NT2/D1 (cell line): ENCODE results near the gene WNT10A.
A peak's percentile ranks its signal among the peaks of the same experiment; 100 is the strongest.

ENCODE experiments used
- DNase-seq: peaks from one replicate; pipeline ENCODE4 v3.0.0-alpha.2; 2011; ENCODE audit warnings: low read depth, low spot score
- H3K27me3 ChIP-seq: 2 replicates; pipeline ENCODE4 v1.6.0; 2011; ENCODE audit warnings: mild to moderate bottlenecking; ENCODE audit not compliant: insufficient read length, insufficient read depth
- H3K36me3 ChIP-seq: 2 replicates; pipeline ENCODE4 v1.6.1; 2011; ENCODE audit warnings: mild to moderate bottlenecking, low read length, mixed read lengths; ENCODE audit not compliant: insufficient read depth, insufficient read length
- H3K4me1 ChIP-seq: 2 replicates; pipeline ENCODE4 v1.5.1; 2011; ENCODE audit not compliant: insufficient read depth, insufficient read length
- H3K4me3 ChIP-seq: 2 replicates; pipeline ENCODE4 v1.5.1; 2011; ENCODE audit warnings: low read depth; ENCODE audit not compliant: insufficient read length
- H3K9ac ChIP-seq: 2 replicates; pipeline ENCODE4 v1.6.0; 2011; ENCODE audit warnings: low read depth; ENCODE audit not compliant: insufficient read length
- H3K9me3 ChIP-seq: 2 replicates; pipeline ENCODE4 v1.5.1; 2011; ENCODE audit warnings: mild to moderate bottlenecking, low read length; ENCODE audit not compliant: insufficient read depth
- SUZ12 ChIP-seq: IDR thresholded peaks from 2 replicates; pipeline ENCODE4 v1.6.1; 2011; ENCODE audit not compliant: insufficient read length, insufficient read depth; ENCODE audit errors: extremely low read depth
- YY1 ChIP-seq: IDR thresholded peaks from 2 replicates; pipeline ENCODE4 v1.6.1; 2011; ENCODE audit not compliant: insufficient read length, insufficient read depth
- ZNF274 ChIP-seq: IDR thresholded peaks from 2 replicates; pipeline ENCODE4 v1.6.1; 2011; ENCODE audit warnings: mild to moderate bottlenecking, low read depth, low read length

WNT10A gene

DNA sequence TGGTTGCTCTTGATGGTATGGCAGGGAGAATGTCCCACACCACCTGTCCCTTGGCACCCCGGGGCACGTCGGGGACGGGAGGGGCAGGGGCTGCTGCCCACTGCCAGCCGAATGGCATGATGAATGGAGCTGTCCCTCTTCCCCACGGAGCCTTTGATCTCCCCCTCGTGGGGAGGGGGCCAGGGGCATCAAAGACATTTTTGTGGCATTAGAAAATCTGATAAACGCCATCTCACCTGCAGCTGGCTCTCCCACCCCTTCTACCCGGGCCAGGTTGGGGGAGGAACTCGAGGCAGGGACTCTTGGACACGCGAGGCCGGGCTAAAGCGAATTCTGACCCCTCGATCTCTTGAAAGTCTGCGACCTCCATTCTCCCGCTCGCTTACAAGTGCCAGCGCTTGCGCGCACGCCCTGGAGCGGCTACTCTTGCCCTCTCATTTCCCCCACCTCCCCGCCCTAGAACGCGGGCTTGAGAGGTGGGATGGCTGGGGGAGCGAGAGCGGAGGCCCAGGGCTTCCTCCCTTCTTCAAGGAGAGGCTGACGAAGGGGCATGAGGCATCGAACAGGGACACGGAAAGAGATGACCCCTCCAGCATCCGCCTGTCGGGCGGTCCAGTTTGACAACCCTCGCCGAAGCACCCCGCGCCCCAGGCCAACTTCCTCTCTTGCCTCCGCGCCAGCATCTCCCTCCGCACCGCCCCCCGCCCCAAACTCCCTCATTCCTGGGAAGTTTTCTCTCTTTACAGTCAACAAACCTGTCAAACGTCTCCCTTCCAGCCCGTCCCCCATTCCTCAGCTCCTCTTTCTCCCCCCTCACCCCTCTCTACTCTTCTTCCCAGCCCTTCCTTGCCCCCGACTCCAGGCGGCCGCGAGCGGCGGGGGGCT lies 21.7 kb upstream of the WNT10A start:
- H3K4me3 ChIP-seq = peak overlapping the region; percentile 31
- H3K4me1 ChIP-seq = peaks cover 39% of the 10 kb centered on the region
- DNase-seq = no peak
- peak overlapping the region; percentile 59 for H3K9ac ChIP-seq
- TF ChIP-seq SUZ12 (peak; percentile 20), YY1 (no peak)
- no peaks in the 10 kb centered on the region for H3K36me3 ChIP-seq
- H3K9me3 ChIP-seq = no peaks in the 10 kb centered on the region
- peaks cover 78% of the 10 kb centered on the region for H3K27me3 ChIP-seq

DNA sequence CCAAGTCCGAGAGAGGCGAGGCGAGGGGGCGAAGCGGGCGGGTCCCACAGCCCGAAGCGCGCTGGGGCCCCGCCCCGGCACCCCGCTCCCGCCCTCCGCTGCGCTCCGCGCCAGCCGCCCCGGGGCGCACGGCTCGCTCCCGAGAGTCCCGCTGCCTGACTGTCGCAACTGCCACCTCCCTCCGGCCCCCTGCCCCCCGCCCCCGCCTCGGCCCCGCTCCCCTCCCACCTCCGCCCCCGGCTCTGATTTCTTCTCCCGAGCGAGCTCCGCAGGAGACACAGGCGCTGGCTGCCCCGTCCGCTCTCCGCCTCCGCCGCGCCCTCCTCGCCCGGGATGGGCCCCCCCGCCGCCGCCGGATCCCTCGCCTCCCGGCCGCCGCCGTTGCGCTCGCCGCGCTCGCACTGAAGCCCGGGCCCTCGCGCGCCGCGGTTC lies 21.1 kb upstream of the WNT10A start, which contains the start of gene WNT6:
Gene WNT6 (plus strand): TSS at position 250 of the 432 bp plus-strand sequence. CDS start 233 bp downstream, outside the sequence.
- H3K9me3 ChIP-seq = no peaks in the 10 kb centered on the region
- no peaks in the 10 kb centered on the region for H3K36me3 ChIP-seq
- TF ChIP-seq SUZ12 = no peak
- TF ChIP-seq ZNF274 = no peak
- no peak for TF ChIP-seq YY1
- peak within 1 kb of the TSS; percentile 42 for H3K4me3 ChIP-seq
- H3K4me1 ChIP-seq = peaks cover 36% of the 10 kb centered on the region
- H3K9ac ChIP-seq = peak within 1 kb of the TSS; percentile 79
- H3K27me3 ChIP-seq = peaks cover 79% of the 10 kb centered on the region
- no peak for DNase-seq

GRCh38 chr2:218859988-218860831 lies 20.4 kb upstream of the WNT10A start:
- DNase-seq = no peak
- Histone ChIP-seq H3K27me3 (peaks cover 75% of the 10 kb centered on the region), H3K4me3 (peak overlapping the region; percentile 42), H3K9ac (peak overlapping the region; percentile 79), H3K9me3 (no peaks in the 10 kb centered on the region), H3K4me1 (peaks cover 40% of the 10 kb centered on the region), H3K36me3 (no peaks in the 10 kb centered on the region)
- TF ChIP-seq SUZ12 = peak; percentile 41
- TF ChIP-seq ZNF274 = no peak

- peak; percentile 85 for DNase-seq
- Histone ChIP-seq H3K4me1 (peaks cover 32% of the 10 kb centered on the region), H3K27me3 (peaks cover 68% of the 10 kb centered on the region), H3K36me3 (no peaks in the 10 kb centered on the region), H3K9ac (no peak overlapping the region), H3K4me3 (no peak overlapping the region), H3K9me3 (no peaks in the 10 kb centered on the region)
- TF ChIP-seq ZNF274 (no peak), YY1 (no peak), SUZ12 (no peak)
Measured at GRCh38 chr2:218860950-218861381, 19.7 kb upstream of the WNT10A start.

DNA sequence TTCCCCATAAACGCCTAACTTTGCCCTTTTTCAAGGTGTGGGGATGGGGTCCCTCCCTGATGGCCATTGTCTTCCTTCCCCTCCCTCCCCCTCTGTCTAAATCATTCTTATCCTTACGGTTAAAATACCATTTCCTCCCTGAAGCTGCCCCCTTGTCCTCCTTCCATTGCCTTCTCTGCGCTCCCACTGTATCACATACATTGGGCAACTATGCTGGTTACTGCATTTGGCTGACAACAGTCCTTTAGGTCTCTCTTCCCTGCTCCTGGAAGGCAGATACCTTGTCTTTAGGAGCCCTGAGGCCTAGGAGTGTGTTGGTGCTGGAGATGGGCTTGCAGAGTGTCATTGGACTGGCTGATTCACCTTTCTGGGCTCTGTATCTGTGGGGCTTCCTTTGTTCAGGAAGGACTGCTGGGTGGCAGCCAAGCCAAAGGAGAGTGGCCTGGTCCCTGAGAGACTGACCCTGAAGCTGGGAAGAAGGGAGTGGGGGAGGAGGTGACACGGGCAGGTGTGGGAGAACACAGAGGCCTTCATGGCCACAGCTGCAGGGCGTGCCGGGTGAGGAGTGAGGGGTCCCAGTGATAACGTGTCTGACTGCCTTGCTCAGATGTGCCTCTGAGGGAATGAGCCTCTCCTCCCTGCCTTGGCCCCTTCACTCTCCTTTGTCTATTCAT lies 18.9 kb upstream of the WNT10A start:
- H3K36me3 ChIP-seq = no peaks in the 10 kb centered on the region
- no peaks in the 10 kb centered on the region for H3K9me3 ChIP-seq
- no peak for DNase-seq
- H3K9ac ChIP-seq = no peak overlapping the region
- peaks cover 63% of the 10 kb centered on the region for H3K27me3 ChIP-seq
- H3K4me3 ChIP-seq = no peak overlapping the region
- no peak for TF ChIP-seq SUZ12
- TF ChIP-seq ZNF274 = no peak
- peaks cover 29% of the 10 kb centered on the region for H3K4me1 ChIP-seq

DNA sequence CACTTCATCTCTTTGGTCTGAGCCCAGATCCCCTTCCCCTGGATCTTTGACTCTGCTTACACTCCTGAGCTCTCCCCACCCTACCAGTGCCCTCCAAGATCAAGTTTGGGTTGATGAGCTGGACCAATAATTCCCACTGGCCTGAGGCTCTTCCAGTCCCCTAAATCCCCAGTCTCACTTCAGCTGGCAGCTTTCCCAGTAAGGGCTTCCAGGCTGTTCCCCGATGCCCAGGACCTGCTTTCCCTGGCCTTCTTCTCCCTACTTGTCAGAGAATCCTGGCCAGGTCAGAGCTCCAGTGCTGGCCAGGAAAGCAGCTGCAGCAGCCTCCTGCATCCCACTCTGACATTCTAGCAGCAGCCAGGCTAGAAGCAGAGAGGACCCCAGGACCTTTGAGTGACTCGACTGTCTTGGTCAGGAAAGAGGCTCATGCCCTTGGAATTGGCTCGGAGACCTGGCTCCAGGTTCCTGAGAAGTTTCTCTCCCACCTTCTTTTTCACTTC lies 17.6 kb upstream of the WNT10A start:
- peaks cover 21% of the 10 kb centered on the region for H3K4me1 ChIP-seq
- peaks cover 58% of the 10 kb centered on the region for H3K27me3 ChIP-seq
- DNase-seq = no peak
- no peak overlapping the region for H3K9ac ChIP-seq
- H3K36me3 ChIP-seq = no peaks in the 10 kb centered on the region
- TF ChIP-seq ZNF274 (no peak), YY1 (no peak), SUZ12 (no peak)
- H3K4me3 ChIP-seq = no peak overlapping the region
- no peaks in the 10 kb centered on the region for H3K9me3 ChIP-seq
